CD4-positive, alpha-beta T cell treated with Interleukin-17A for 4 hours (primary cell): ENCODE measurements around the gene IST1.

Experiments used
- DNase-seq: peaks from one replicate; pipeline ENCODE4 v3.0.0-alpha.2; 2020; ENCODE audit warnings: mixed read lengths

The IST1 gene

GRCh38 chr16:71969353-71969752, 74.0 kb downstream of the IST1 start:
- DNase-seq = no peak

GRCh38 chr16:71971571-71971970, 76.2 kb downstream of the IST1 start:
- DNase-seq = no peak

GRCh38 chr16:71972356-71972755, 77.0 kb downstream of the IST1 start:
- DNase-seq = no peak

- no peak for DNase-seq
Measured at GRCh38 chr16:71973001-71973400, 77.7 kb downstream of the IST1 start.

- no peak for DNase-seq
Measured at GRCh38 chr16:71974068-71974818, 78.9 kb downstream of the IST1 start.
